GM23338 (cell line): ENCODE data around the gene ERCC1. TPM values are rescaled to one million over a fixed set of nuclear protein-coding genes. Genes with fewer than 3 reads are reported as not detected.

Experiments
- ATAC-seq: fragments of 200-7000 bp; cut with Tn5 transposase; 3 replicates; pipeline ENCODE4 v1.9.1; 2020
- DNase-seq: peaks from one replicate; pipeline ENCODE4 v3.0.0-alpha.2; 2015; ENCODE audit warnings: low spot score
- H2AFZ ChIP-seq: fragments of 200-600 bp; sonication (generic); 2 replicates; pipeline ENCODE4 v1.8.0; 2016; ENCODE audit warnings: antibody characterized with exemption, mild to moderate bottlenecking, moderate library complexity
- H3F3A ChIP-seq: fragments of 200-600 bp; sonication (generic); replicated peaks from 2 replicates; pipeline ENCODE4 v1.8.0; 2017; ENCODE audit warnings: antibody characterized with exemption, mixed run types, low read depth
- H3K27ac ChIP-seq: fragments of 200-600 bp; sonication (generic); 2 replicates; pipeline ENCODE4 v1.6.1; 2016; ENCODE audit warnings: low read depth
- H3K27me3 ChIP-seq: fragments of 200-600 bp; sonication (generic); 2 replicates; pipeline ENCODE4 v1.8.0; 2016; ENCODE audit warnings: mild to moderate bottlenecking, mixed run types, moderate library complexity; ENCODE audit not compliant: insufficient read depth
- H3K36me3 ChIP-seq: fragments of 200-600 bp; sonication (generic); 2 replicates; pipeline ENCODE4 v1.8.0; 2016; ENCODE audit warnings: mild to moderate bottlenecking; ENCODE audit not compliant: insufficient read depth
- H3K4me1 ChIP-seq: fragments of 200-600 bp; sonication (generic); 2 replicates; pipeline ENCODE4 v1.8.0; 2016; ENCODE audit warnings: mild to moderate bottlenecking, moderate library complexity; ENCODE audit not compliant: insufficient read depth
- H3K4me2 ChIP-seq: fragments of 200-600 bp; sonication (generic); 2 replicates; pipeline ENCODE4 v1.7.1; 2017; ENCODE audit warnings: mixed run types
- H3K4me3 ChIP-seq: fragments of 200-600 bp; sonication (generic); 2 replicates; pipeline ENCODE4 v1.6.1; 2016; ENCODE audit warnings: mixed run types
- H3K79me2 ChIP-seq: fragments of 200-600 bp; sonication (generic); replicated peaks from 2 replicates; pipeline ENCODE4 v1.8.0; 2017; ENCODE audit warnings: mild to moderate bottlenecking; ENCODE audit not compliant: insufficient read depth
- H3K9me2 ChIP-seq: fragments of 200-600 bp; sonication (generic); 2 replicates; pipeline ENCODE4 v1.8.0; 2017; ENCODE audit not compliant: insufficient read depth
- H4K20me1 ChIP-seq: fragments of 200-600 bp; sonication (generic); replicated peaks from 2 replicates; pipeline ENCODE4 v1.8.0; 2017; ENCODE audit warnings: mild to moderate bottlenecking; ENCODE audit not compliant: insufficient read depth
- H3K27ac Mint-ChIP-seq: 2 replicates; pipeline ENCODE4 v1.8.0; 2020; ENCODE audit warnings: inconsistent platforms, mild to moderate bottlenecking, moderate library complexity, mixed read lengths
- H3K27me3 Mint-ChIP-seq: 3 replicates; pipeline ENCODE4 v1.8.0; 2022; ENCODE audit warnings: low read depth, mild to moderate bottlenecking, moderate library complexity, mixed read lengths, inconsistent platforms; ENCODE audit not compliant: insufficient read depth, poor library complexity
- H3K36me3 Mint-ChIP-seq: 3 replicates; pipeline ENCODE4 v1.8.0; 2021; ENCODE audit warnings: low read depth, mild to moderate bottlenecking, inconsistent platforms, moderate library complexity, mixed read lengths
- H3K4me1 Mint-ChIP-seq: 3 replicates; pipeline ENCODE4 v1.8.0; 2020; ENCODE audit warnings: mild to moderate bottlenecking, inconsistent platforms, mixed read lengths
- H3K4me3 Mint-ChIP-seq: 3 replicates; pipeline ENCODE4 v1.8.0; 2021; ENCODE audit warnings: moderate library complexity, mild to moderate bottlenecking, inconsistent platforms, mixed read lengths
- H3K9me3 Mint-ChIP-seq: 3 replicates; pipeline ENCODE4 v1.8.0; 2020; ENCODE audit warnings: moderate library complexity, mild to moderate bottlenecking, inconsistent platforms, mixed read lengths
- CREB1 ChIP-seq: fragments of 250-450 bp; sonication (Bioruptor Pico); IDR thresholded peaks from 2 replicates; pipeline ENCODE4 v1.5.0; 2020; ENCODE audit warnings: low read depth, mild to moderate bottlenecking, moderate library complexity
- ETS1 ChIP-seq: IDR thresholded peaks from 2 replicates; pipeline ENCODE4 v1.6.1; 2016; ENCODE audit warnings: antibody characterized with exemption
- EZH2 ChIP-seq: fragments of 200-600 bp; sonication (generic); IDR thresholded peaks from one replicate; pipeline ENCODE4 v1.8.0; 2017; ENCODE audit warnings: antibody characterized with exemption, mild to moderate bottlenecking, low read depth; ENCODE audit not compliant: unreplicated experiment
- EZH2phosphoT487 ChIP-seq: fragments of 200-600 bp; sonication (generic); IDR thresholded peaks from one replicate; pipeline ENCODE4 v1.8.1; 2018; ENCODE audit warnings: antibody characterized with exemption; ENCODE audit not compliant: unreplicated experiment
- JUNB ChIP-seq: IDR thresholded peaks from one replicate; pipeline ENCODE4 v1.6.1; 2016; ENCODE audit warnings: antibody characterized with exemption; ENCODE audit not compliant: unreplicated experiment
- NANOG ChIP-seq: IDR thresholded peaks from 2 replicates; pipeline ENCODE4 v1.6.1; 2016; ENCODE audit warnings: antibody characterized with exemption, borderline replicate concordance
- POLR2AphosphoS5 ChIP-seq: IDR thresholded peaks from 2 replicates; pipeline ENCODE4 v1.6.1; 2016; ENCODE audit warnings: antibody characterized with exemption, low read depth
- REST ChIP-seq: IDR thresholded peaks from one replicate; pipeline ENCODE4 v1.6.1; 2018; ENCODE audit warnings: antibody characterized with exemption; ENCODE audit not compliant: unreplicated experiment
- STAT1 ChIP-seq: IDR thresholded peaks from one replicate; pipeline ENCODE4 v1.6.1; 2016; ENCODE audit warnings: antibody characterized with exemption; ENCODE audit not compliant: unreplicated experiment
- ZNF114 ChIP-seq: fragments of 250-450 bp; sonication (Bioruptor Pico); IDR thresholded peaks from 2 replicates; pipeline ENCODE4 v1.5.0; 2020; ENCODE audit warnings: mild to moderate bottlenecking, moderate library complexity
- ZNF331 ChIP-seq: fragments of 250-450 bp; sonication (Bioruptor Pico); IDR thresholded peaks from 2 replicates; pipeline ENCODE4 v1.5.0; 2020; ENCODE audit warnings: low read depth, mild to moderate bottlenecking, moderate library complexity
- ZNF462 ChIP-seq: fragments of 250-450 bp; sonication (Bioruptor Pico); IDR thresholded peaks from 2 replicates; pipeline ENCODE4 v1.5.0; 2020; ENCODE audit warnings: mild to moderate bottlenecking, moderate library complexity
- polyA plus RNA-seq: library from polyadenylated mRNA; unstranded; fragments of >200 nt; fragmentation: Nextera tagmentation; extraction: Ambion mirVana; gene quantifications from 2 replicates; pipeline ENCODE4 v1.2.1, GENCODE V29; 2016
- total RNA-seq: library from RNA; depleted of rRNA; stranded (reverse); fragments of >200 nt; shearing (Covaris generic); gene quantifications from 2 replicates; pipeline ENCODE4 v1.2.3, GENCODE V29; 2014
- TF ChIP-seq, protein P1 (sequence below), 2 experiments: fragments of 200-600 bp in 1 of 2; sonication (generic) in 1 of 2; conservative IDR thresholded peaks; 2 replicates each; pipeline versions ENCODE4 v1.5.1 to v1.6.1; 2016 to 2017; ENCODE audit warnings: antibody characterized with exemption in 2 of 2, low read depth in 2 of 2, mild to moderate bottlenecking in 2 of 2, moderate library complexity in 1 of 2

The ERCC1 gene
- total and polyA plus RNA-seq, 2 experiments from 2014 or later = 39.0 to 52.3 TPM

DNA sequence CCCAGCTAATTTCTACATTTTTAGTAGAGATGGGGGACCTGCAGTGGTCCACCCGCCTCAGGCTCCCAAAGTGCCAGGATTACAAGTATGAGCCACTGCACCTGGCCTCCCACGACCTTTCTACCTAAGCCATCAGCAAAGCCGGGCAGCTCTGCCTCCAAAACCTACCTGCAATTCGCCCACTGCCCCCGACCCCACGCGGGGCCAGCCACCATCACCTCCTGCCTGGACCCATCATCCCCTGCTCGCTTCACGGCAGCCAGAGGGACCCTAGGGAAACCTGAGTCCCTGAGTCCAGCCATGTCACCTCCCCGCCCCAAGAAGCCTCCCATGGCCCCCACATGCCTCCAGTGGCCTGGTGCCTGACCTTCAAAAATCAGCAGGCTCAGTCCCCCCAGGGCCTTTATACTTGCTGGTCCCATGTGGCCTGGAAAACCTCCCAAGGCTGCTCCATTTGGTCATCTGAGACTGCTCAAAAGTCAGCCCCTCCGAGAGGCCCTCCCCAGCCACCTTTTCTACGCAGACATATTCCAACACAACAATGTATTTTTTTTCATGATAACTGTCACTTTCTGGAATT is 65.4 kb downstream of the ERCC1 start (continued):
- no peak for TF ChIP-seq ZNF462 (CRISPR knock-in tag)
- TF ChIP-seq ZNF114 (CRISPR knock-in tag) = no peak
- no peak for TF ChIP-seq STAT1
- no peak for TF ChIP-seq NANOG
- TF ChIP-seq JUNB = no peak
- TF ChIP-seq CREB1 = no peak

- Mint-ChIP-seq H3K27me3 (peaks cover 23% of the 10 kb centered on the region), H3K4me3 (no peak overlapping the region), H3K36me3 (peaks cover 87% of the 10 kb centered on the region), H3K27ac (no peak overlapping the region), H3K4me1 (no peaks in the 10 kb centered on the region; the same call in 2 of the 3 replicates), H3K9me3 (no peaks in the 10 kb centered on the region)
- no peaks in the 10 kb centered on the region for H3K4me1 ChIP-seq
- ATAC-seq (no peak), DNase-seq (no peak)
- H3K27me3 ChIP-seq = no peaks in the 10 kb centered on the region
- H2AFZ ChIP-seq = no peak overlapping the region
- H3K4me2 ChIP-seq = no peak overlapping the region
- H3K9me2 ChIP-seq = no peaks in the 10 kb centered on the region
- H3K27ac ChIP-seq = no peak overlapping the region
- no peaks in the 10 kb centered on the region for H3F3A ChIP-seq
- H4K20me1 ChIP-seq = peaks cover 10% of the 10 kb centered on the region
- H3K36me3 ChIP-seq = peaks cover 38% of the 10 kb centered on the region
- no peaks in the 10 kb centered on the region for H3K79me2 ChIP-seq
- H3K4me3 ChIP-seq = no peak overlapping the region
- TF ChIP-seq ETS1 (no peak), ZNF331 (no peak), CREB1 (no peak), JUNB (no peak), POLR2AphosphoS5 (no peak), NANOG (no peak), EZH2phosphoT487 (no peak), STAT1 (no peak), EZH2 (no peak), REST (no peak)
- TF ChIP-seq, protein P1, sequence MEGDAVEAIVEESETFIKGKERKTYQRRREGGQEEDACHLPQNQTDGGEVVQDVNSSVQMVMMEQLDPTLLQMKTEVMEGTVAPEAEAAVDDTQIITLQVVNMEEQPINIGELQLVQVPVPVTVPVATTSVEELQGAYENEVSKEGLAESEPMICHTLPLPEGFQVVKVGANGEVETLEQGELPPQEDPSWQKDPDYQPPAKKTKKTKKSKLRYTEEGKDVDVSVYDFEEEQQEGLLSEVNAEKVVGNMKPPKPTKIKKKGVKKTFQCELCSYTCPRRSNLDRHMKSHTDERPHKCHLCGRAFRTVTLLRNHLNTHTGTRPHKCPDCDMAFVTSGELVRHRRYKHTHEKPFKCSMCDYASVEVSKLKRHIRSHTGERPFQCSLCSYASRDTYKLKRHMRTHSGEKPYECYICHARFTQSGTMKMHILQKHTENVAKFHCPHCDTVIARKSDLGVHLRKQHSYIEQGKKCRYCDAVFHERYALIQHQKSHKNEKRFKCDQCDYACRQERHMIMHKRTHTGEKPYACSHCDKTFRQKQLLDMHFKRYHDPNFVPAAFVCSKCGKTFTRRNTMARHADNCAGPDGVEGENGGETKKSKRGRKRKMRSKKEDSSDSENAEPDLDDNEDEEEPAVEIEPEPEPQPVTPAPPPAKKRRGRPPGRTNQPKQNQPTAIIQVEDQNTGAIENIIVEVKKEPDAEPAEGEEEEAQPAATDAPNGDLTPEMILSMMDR (conservative IDR thresholded peaks at IDR 0.05; ENCODE audit: low read depth in 2 of 2) = no peak
These were observed 66.3 kb downstream of the ERCC1 start for GRCh38 chr19:45357445-45357783.
